IPS DF 6.9 (cell line): ENCODE results near the gene YTHDF1.
A peak's percentile ranks its signal among the peaks of the same experiment; 100 is the strongest.

Source experiments
- DNase-seq: peaks from one replicate; pipeline ENCODE4 v3.0.0-alpha.2; 2013; ENCODE audit warnings: low read depth, low spot score
- H3K27ac ChIP-seq: one replicate; pipeline ENCODE4 v1.5.1; 2013; ENCODE audit warnings: low read length, control low read depth
- H3K27me3 ChIP-seq: 2 replicates; pipeline ENCODE4 v1.6.1; 2013; ENCODE audit warnings: mild to moderate bottlenecking, low read length; ENCODE audit not compliant: control insufficient read depth, insufficient read depth
- H3K36me3 ChIP-seq: 2 replicates; pipeline ENCODE4 v1.6.1; 2013; ENCODE audit warnings: low read length; ENCODE audit not compliant: control insufficient read depth, insufficient read depth
- H3K4me1 ChIP-seq: 2 replicates; pipeline ENCODE4 v1.6.1; 2013; ENCODE audit warnings: low read length; ENCODE audit not compliant: control insufficient read depth, insufficient read depth
- H3K4me3 ChIP-seq: 2 replicates; pipeline ENCODE4 v1.5.1; 2013; ENCODE audit warnings: mild to moderate bottlenecking, low read length
- H3K9me3 ChIP-seq: 2 replicates; pipeline ENCODE4 v1.6.1; 2013; ENCODE audit warnings: low read length, inconsistent platforms; ENCODE audit not compliant: control insufficient read depth, insufficient read depth
- WGBS: extraction: QIAGEN DNeasy Blood & Tissue Kit; methylation state at CpG from one replicate; pipeline ENCODE4 v1.1.7; 2013; ENCODE audit warnings: mixed read lengths, missing lambda C conversion rate; ENCODE audit not compliant: insufficient read length, insufficient coverage; 5-methylcytosine and 5-hydroxymethylcytosine counted together

Gene YTHDF1

GRCh38 chr20:63185215-63185796 lies 30.6 kb downstream of the YTHDF1 start:
- H3K27me3 ChIP-seq: no peaks in the 10 kb centered on the region
- no peaks in the 10 kb centered on the region for H3K9me3 ChIP-seq
- no peak for DNase-seq
- no CpG with 5 or more reads among the region's 21 CpGs for WGBS
- H3K27ac ChIP-seq: no peak overlapping the region
- H3K4me1 ChIP-seq: 0 out of 2 replicates have a peak, but pooled peaks cover 1% of the 10 kb centered on the region
- H3K4me3 ChIP-seq: no peak overlapping the region
- no peaks in the 10 kb centered on the region for H3K36me3 ChIP-seq

DNA sequence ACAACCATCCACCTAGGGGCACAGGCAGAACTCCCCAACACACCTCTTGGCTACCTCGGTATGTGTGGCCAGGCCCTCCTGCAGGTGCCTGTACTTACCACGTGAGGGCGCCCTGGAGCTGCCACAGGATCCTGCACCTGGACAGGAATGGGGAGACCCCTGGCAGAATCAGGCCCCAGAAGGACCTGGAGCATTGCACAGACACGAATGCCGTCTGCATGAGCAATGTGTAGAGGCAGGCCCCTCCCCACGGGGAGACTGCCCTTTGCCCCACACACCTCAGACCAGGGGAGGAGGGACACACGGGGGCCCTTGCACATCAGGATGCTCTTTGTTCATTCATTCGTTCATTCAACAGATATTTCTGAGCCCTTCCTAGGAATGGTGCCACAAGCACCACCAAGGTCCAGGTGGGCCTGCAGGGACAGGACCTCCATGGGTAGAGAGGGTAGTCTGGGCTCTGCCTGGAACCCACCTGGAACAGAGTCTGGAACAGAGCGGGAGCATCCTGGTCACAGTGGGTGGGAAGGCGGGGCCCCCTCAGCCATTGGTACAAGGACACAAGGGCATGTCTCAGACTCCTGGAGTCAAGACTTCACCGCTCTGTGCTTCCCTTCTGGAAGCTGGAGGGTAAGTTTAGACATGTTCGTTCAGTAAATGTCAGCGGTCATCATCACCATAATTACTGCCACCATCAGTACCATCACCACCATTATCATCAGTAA lies 32.3 kb downstream of the YTHDF1 start:
- DNase-seq: no peak
- no peak overlapping the region for H3K4me3 ChIP-seq
- no peaks in the 10 kb centered on the region for H3K9me3 ChIP-seq
- H3K27ac ChIP-seq: no peak overlapping the region
- WGBS: no CpG with 5 or more reads among the region's 13 CpGs
- peaks cover 3% of the 10 kb centered on the region; the same call in 1 of the 2 replicates for H3K4me1 ChIP-seq
- no peaks in the 10 kb centered on the region for H3K27me3 ChIP-seq
- H3K36me3 ChIP-seq: no peaks in the 10 kb centered on the region

- Histone ChIP-seq H3K9me3 (no peaks in the 10 kb centered on the region), H3K4me3 (no peak overlapping the region), H3K27me3 (peaks cover under 1% of the 10 kb centered on the region; the same call in 1 of the 2 replicates), H3K27ac (no peak overlapping the region), H3K36me3 (no peaks in the 10 kb centered on the region), H3K4me1 (peaks cover 3% of the 10 kb centered on the region; the same call in 1 of the 2 replicates)
- no CpG with 5 or more reads among the region's 9 CpGs for WGBS
- no peak for DNase-seq
These were observed 33.0 kb downstream of the YTHDF1 start for GRCh38 chr20:63182946-63183415.

GRCh38 chr20:63182425-63182824 lies 33.5 kb downstream of the YTHDF1 start:
- Histone ChIP-seq H3K27me3 (peaks cover 5% of the 10 kb centered on the region; the same call in 1 of the 2 replicates), H3K36me3 (no peaks in the 10 kb centered on the region), H3K27ac (no peak overlapping the region), H3K4me1 (peaks cover 3% of the 10 kb centered on the region; the same call in 1 of the 2 replicates), H3K9me3 (no peaks in the 10 kb centered on the region), H3K4me3 (no peak overlapping the region)
- no peak for DNase-seq
- no CpG with 5 or more reads among the region's 8 CpGs for WGBS

- H3K27ac ChIP-seq: no peak overlapping the region
- peaks cover 11% of the 10 kb centered on the region for H3K4me1 ChIP-seq
- no peaks in the 10 kb centered on the region for H3K9me3 ChIP-seq
- peaks cover 16% of the 10 kb centered on the region for H3K27me3 ChIP-seq
- no peak for DNase-seq
- 0 out of 2 replicates have a peak, but pooled peaks cover 4% of the 10 kb centered on the region for H3K36me3 ChIP-seq
- no peak overlapping the region for H3K4me3 ChIP-seq
- no CpG with 5 or more reads among the region's 4 CpGs for whole genome bisulfite sequencing
These were observed 34.7 kb downstream of the YTHDF1 start for GRCh38 chr20:63181226-63181625.

- no peaks in the 10 kb centered on the region for H3K9me3 ChIP-seq
- H3K36me3 ChIP-seq: 0 out of 2 replicates have a peak, but pooled peaks cover 4% of the 10 kb centered on the region
- WGBS: no CpG with 5 or more reads among the region's 11 CpGs
- DNase-seq: no peak
- H3K27ac ChIP-seq: no peak overlapping the region
- peaks cover 22% of the 10 kb centered on the region for H3K27me3 ChIP-seq
- H3K4me1 ChIP-seq: peaks cover 13% of the 10 kb centered on the region
- no peak overlapping the region for H3K4me3 ChIP-seq
These were observed 35.3 kb downstream of the YTHDF1 start for GRCh38 chr20:63180569-63181185.

GRCh38 chr20:63179687-63180568 lies 36.0 kb downstream of the YTHDF1 start:
- whole genome bisulfite sequencing: no CpG with 5 or more reads among the region's 14 CpGs
- Histone ChIP-seq H3K27me3 (peaks cover 25% of the 10 kb centered on the region), H3K27ac (no peak overlapping the region), H3K9me3 (no peaks in the 10 kb centered on the region), H3K4me3 (no peak overlapping the region), H3K4me1 (peaks cover 13% of the 10 kb centered on the region), H3K36me3 (0 out of 2 replicates have a peak, but pooled peaks cover 4% of the 10 kb centered on the region)
- no peak for DNase-seq

DNA sequence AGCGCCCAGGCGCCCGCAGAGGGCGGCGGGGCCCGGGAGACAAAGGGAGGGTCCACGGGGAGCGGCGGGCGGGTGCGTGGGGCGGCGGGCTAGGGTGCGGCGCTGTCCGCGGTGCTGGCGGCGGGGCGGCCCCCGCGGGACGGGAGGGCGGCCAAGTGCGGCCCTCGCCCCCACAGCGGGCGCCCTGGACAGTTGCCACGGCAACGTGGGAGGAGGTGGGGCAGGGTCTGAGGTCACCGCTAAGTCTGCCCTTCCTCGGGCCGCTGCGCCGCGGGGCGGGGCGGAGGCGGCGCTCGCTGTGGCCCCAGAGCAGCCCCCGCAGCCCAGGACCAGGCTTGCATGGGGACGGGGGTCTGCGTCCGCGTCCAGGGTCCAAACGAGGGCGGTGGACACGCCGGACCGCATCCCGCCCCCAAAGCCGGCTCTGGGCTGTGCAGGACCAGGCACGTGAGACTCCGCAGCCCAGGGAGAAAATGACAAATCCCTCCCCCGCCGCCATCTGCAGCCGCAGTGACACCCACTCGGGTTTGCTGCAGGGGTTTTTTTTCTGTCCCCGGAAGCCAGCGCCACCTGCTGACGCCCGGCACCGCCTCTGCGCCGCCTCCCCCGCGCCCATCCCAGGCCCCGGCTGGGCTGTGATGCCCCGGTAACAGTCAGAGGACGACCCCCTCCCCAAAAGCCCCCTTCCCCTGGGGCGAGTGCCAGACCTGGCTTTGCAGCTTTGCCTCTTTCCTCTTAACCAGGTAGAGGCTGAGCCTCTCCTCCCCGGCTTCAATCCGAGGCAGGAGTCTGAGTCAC lies 36.8 kb downstream of the YTHDF1 start:
- Histone ChIP-seq H3K27me3 (peaks cover 33% of the 10 kb centered on the region), H3K27ac (no peak overlapping the region), H3K4me1 (peaks cover 18% of the 10 kb centered on the region), H3K36me3 (peaks cover 4% of the 10 kb centered on the region; the same call in 1 of the 2 replicates), H3K9me3 (no peaks in the 10 kb centered on the region), H3K4me3 (peak overlapping the region; percentile 34)
- no CpG with 5 or more reads among the region's 74 CpGs for WGBS
- DNase-seq: no peak

GRCh38 chr20:63178446-63178820 lies 37.5 kb downstream of the YTHDF1 start:
- H3K9me3 ChIP-seq: no peaks in the 10 kb centered on the region
- H3K4me1 ChIP-seq: peaks cover 21% of the 10 kb centered on the region
- WGBS: no CpG with 5 or more reads among the region's 49 CpGs
- peaks cover 38% of the 10 kb centered on the region for H3K27me3 ChIP-seq
- peak overlapping the region; percentile 34; the same call in 1 of the 2 replicates for H3K4me3 ChIP-seq
- H3K27ac ChIP-seq: no peak overlapping the region
- DNase-seq: no peak
- H3K36me3 ChIP-seq: peaks cover 4% of the 10 kb centered on the region; the same call in 1 of the 2 replicates
